Left hindlimb (tissue), 1 donor: Measurements from ENCODE around the gene NFIB.

Experiments
- DNase-seq: peaks from one replicate; pipeline ENCODE4 v3.0.0-alpha.2; 2018

NFIB gene

DNA sequence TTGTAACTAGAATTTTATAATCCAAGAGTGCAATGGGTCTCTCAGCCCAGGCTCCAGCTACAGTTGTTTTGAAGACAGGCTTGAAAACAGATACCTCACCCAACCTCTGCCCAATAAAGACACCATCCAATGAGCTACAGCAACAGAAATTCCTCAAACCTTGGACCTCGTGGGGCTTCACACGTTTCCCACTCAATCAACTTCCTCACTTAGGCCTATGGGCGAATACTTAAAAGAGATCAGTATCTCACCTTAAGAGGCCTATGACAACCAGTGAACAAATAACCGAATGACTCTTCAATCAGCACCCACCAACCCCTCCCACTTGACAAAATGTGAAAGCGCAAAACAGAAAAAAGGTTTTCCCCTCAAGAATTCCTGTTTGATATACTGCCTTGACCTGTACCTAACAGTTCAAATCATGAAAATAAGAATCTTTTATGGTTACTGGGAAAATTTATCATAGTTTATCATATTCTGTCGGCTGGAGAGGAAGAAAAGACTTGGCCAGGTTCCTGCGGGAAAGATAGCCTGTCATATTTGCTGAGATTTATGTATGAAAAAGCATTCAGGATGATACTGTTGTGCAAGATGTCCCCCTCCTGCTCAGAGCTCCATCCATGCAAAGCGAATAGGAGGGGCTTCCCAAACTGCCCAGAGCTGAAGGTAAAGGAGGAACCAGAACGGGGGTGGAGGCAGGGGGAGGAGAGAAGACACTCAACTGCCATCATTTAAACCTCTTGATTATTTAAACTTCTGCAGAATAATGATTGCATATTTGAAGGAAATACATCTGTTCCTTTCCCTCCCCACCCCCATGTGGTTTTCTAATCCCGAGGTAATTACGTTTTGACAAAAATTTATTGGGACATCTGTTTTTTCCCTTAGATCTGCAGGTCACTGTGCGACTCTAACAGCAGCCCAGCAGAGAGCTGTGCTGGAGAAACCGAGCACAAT lies 256.3 kb downstream of the NFIB start:
- no peak for DNase-seq

DNA sequence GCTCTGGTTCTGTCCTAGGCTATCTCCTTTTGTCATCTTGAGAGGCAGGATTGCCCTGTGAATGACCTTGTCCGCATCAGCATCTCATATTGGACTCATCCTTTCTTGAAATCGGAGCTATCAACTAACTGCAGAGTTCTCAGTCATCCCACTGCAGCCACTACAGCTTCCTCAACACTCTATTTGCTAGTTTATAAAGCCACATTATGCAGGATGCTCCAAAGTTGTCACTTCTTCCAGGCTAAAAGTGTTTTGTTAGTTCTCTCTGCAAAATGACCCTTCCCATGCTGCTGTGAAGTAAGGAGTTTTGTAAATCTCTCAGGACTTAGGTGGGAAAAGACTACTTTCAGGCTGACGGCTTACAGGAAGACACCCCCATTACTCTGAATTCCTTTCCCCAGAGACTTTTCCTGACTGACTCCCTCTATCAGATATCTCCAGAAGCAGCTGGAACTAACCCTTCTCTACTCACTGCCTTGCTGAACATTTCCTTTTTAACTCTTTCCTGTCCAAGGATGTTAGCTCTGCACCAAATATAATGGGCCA lies 257.6 kb downstream of the NFIB start:
- DNase-seq = no peak

DNA sequence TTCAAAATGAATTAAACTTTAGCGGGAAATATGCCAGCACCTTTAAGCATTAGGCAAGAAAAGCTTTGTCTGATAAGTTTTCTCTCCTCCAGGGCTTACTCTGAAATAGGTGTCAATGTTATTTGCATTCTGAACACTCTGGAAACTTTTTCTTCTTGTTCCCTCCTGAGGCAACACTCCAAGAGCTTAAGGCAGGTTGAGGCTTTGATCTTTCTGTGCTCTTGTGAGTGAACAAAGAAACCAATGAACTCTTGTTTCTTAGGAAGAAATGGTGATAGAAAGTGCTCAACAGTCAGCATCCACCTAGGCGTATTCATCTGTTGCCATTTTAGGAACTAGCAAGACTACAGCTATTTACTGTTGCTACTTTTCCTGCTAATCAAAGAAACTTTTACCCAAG lies 259.8 kb downstream of the NFIB start:
- DNase-seq = no peak

DNA sequence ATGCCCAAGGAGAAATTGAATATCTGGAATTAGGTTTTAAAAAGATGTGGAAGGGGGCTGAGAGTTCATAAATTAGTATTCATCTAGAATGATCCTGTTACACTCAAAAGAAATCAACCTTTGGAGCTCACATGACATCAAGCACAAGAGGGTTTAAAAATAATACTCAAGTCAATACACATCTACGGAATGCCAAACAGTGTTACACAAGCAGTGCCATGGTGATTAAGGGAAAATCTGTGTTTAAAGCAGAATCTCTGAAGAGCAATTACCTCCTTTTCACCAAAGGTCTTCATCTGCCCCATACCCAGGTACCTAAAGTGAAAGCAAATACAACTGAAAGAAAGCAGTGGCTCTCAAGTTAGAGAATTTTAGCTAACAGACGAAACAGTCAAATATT lies 261.6 kb downstream of the NFIB start:
- DNase-seq = no peak

DNA sequence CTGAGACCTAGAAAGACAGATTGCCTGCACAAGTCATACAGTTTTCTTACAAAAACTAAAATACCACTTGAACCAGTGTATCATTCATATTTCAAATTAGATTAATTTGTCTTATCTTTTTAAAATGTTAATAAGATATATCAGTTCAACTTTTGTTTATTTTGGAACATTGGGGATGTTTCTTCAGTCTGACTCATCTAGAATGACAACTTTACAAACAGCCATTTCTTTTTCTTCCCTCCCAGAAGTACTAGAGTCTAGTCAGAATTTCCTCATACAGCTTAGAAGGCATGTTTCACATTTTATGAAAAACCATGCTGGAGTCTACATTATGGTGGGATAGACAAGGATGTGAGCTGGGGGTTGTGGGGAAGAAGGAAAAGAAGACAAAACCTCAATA lies 262.5 kb downstream of the NFIB start:
- no peak for DNase-seq

DNA sequence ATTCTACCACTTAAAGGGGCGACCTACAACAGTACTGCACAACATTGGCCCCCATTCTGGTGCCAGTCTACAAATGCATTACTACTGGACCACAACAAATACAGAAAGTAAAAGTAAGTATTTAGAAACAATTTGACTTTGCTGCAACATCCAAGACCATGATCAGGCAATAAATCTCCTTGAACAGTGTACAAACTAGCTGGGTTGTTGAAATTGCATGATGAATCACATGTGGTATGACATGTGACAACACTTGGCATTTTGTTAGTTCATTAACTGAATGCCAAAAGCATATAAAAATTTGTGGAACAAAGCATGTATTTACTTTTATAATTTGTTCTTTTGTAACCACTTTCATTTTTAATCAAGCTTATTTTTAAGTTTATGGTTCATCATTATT lies 270.5 kb downstream of the NFIB start:
- DNase-seq = no peak

DNA sequence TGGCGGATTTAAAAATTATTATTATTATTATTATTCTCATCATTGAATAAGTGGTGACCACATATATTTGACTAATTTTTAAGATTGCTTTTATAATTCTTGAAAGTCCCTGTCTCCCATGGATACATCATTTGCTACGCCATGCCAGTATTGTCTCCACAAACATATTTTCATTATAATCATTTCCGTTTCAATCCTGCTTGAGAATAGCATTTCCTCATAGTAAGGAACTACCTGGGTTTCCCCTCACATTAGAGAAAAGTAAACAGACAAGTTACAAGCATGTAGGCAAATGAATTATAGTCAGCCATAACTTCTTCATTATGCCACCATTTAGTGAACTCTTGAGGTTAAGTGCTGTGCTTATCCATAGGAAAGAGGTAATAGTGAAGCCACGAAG lies 276.6 kb downstream of the NFIB start:
- no peak for DNase-seq

DNA sequence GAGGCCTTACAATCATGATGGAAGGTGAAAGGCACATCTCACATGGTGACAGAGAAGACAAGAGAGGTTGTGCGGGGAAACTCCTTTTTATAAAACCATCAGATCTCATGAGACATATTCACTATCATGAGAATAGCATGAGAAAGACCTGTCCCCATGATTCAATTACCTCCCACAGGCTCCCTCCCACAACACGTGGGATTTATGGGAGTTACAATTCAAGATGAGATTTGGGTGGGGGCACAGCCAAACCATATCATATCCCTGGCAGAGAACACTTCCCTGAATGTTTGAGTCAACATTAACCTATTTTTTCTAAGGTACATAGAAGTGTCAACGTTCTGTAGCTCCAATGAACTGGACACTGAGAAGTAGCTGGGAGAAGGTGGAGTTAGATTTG lies 280.9 kb downstream of the NFIB start:
- no peak for DNase-seq
